Neutrophil (primary cell): ENCODE results near the gene NUMB.

ENCODE experiments used
- H3K27ac ChIP-seq: fragments of 200-600 bp; sonication (generic); 2 replicates; pipeline ENCODE4 v1.5.1; 2016; ENCODE audit warnings: mild to moderate bottlenecking, moderate library complexity
- H3K27me3 ChIP-seq: fragments of 200-600 bp; sonication (generic); 2 replicates; pipeline ENCODE4 v1.6.0; 2016; ENCODE audit warnings: mild to moderate bottlenecking
- H3K36me3 ChIP-seq: fragments of 200-600 bp; sonication (generic); 2 replicates; pipeline ENCODE4 v1.5.1; 2017
- H3K4me1 ChIP-seq, 2 experiments: fragments of 200-600 bp in 1 of 2; sonication (generic) in 1 of 2; 1 replicate in 1 of 2; 2 replicates in 1 of 2; pipeline versions ENCODE4 v1.5.1 to v1.6.1; 2013 to 2016; ENCODE audit warnings: low read depth in 1 of 2, low read length in 1 of 2, mild to moderate bottlenecking in 1 of 2, moderate library complexity in 1 of 2; ENCODE audit not compliant: control insufficient read depth in 1 of 2, insufficient read depth in 1 of 2
- H3K4me3 ChIP-seq, 2 experiments: fragments of 200-600 bp in 1 of 2; sonication (generic) in 1 of 2; 1 replicate in 1 of 2; 2 replicates in 1 of 2; pipeline ENCODE4 v1.5.1; 2013 to 2016; ENCODE audit warnings: low read depth in 1 of 2, low read length in 1 of 2, mild to moderate bottlenecking in 1 of 2, moderate library complexity in 1 of 2
- H3K9me3 ChIP-seq: fragments of 200-600 bp; sonication (generic); 2 replicates; pipeline ENCODE4 v1.5.1; 2016
- CTCF ChIP-seq: fragments of 200-600 bp; sonication (generic); IDR thresholded peaks from 2 replicates; pipeline ENCODE4 v1.5.1; 2016; ENCODE audit warnings: antibody characterized with exemption

The NUMB gene

DNA sequence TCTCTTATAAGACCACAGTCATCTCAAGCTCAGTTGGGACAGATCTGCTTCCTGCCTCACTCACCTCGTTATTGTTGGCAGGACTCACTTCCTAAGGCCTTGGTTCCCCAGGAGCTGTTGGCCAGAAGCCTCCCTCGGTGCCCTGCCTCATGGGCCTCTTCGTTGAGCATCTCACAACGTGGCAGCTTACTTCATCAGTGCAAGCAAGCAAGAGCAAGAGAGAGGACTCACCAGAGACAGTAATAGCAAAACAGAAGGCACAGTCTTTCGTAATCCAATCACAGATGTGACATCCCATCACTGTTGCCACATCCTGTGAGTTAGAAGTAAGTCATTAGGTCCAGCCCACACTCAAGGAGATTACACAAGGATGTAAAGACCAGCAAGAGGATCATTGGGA is 5.1 kb upstream of the NUMB start:
- peaks cover 87 to 99% of the 10 kb centered on the region in 2 experiments for H3K4me1 ChIP-seq
- TF ChIP-seq CTCF: peak; percentile 17
- H3K4me3 ChIP-seq: peak overlapping the region; percentile 85 to 88
- H3K36me3 ChIP-seq: peaks cover 35% of the 10 kb centered on the region
- H3K9me3 ChIP-seq: no peaks in the 10 kb centered on the region
- H3K27me3 ChIP-seq: no peaks in the 10 kb centered on the region
- peak overlapping the region; percentile 99 for H3K27ac ChIP-seq

DNA sequence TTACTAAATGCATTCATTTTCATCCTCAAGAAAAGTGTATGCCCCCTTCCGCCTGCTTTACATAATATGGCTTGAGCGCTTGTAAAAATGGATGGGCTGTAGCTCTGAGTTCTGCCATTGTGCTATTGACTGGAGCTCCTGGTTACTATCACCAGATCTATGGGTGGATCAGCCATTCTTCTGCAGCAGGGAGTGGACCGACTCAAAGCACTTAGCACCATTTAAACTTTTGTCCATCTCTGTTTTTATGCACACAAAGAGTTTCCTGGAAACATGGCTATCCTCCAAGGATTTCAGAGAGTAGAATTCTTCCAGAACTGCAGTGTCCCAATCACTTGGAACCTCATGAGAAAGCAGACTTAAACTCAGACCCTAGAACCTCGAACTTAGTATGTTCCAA is 4.5 kb upstream of the NUMB start:
- Histone ChIP-seq H3K27ac (peak overlapping the region; percentile 99), H3K4me3 (peak overlapping the region; percentile 85 to 88), H3K36me3 (peaks cover 36% of the 10 kb centered on the region), H3K9me3 (no peaks in the 10 kb centered on the region), H3K27me3 (no peaks in the 10 kb centered on the region), H3K4me1 (peaks cover 81 to 93% of the 10 kb centered on the region in 2 experiments)
- TF ChIP-seq CTCF: no peak

GRCh38 chr14:73462048-73462715 is 3.8 kb upstream of the NUMB start:
- Histone ChIP-seq H3K4me1 (peaks cover 75 to 88% of the 10 kb centered on the region in 2 experiments), H3K36me3 (peaks cover 36% of the 10 kb centered on the region), H3K27ac (peak overlapping the region; percentile 99), H3K9me3 (no peaks in the 10 kb centered on the region), H3K27me3 (no peaks in the 10 kb centered on the region), H3K4me3 (peak overlapping the region; percentile 85 to 88)
- TF ChIP-seq CTCF: no peak

- peak overlapping the region; percentile 99 for H3K27ac ChIP-seq
Measured at GRCh38 chr14:73461478-73462047, 3.2 kb upstream of the NUMB start.

GRCh38 chr14:73460691-73461127 is 2.4 kb upstream of the NUMB start:
- Histone ChIP-seq H3K27me3 (no peaks in the 10 kb centered on the region), H3K9me3 (no peaks in the 10 kb centered on the region), H3K4me1 (peaks cover 72 to 88% of the 10 kb centered on the region in 2 experiments), H3K27ac (no peak overlapping the region), H3K4me3 (peak overlapping the region; percentile 85 to 88), H3K36me3 (peaks cover 36% of the 10 kb centered on the region)
- TF ChIP-seq CTCF: no peak

More at GRCh38 chr14:73461478-73462047, 3.2 kb upstream of the NUMB start:
- no peaks in the 10 kb centered on the region for H3K9me3 ChIP-seq
- H3K36me3 ChIP-seq: peaks cover 36% of the 10 kb centered on the region
- peaks cover 72 to 88% of the 10 kb centered on the region in 2 experiments for H3K4me1 ChIP-seq
- TF ChIP-seq CTCF: no peak
- H3K4me3 ChIP-seq: peak overlapping the region; percentile 85 to 88
- H3K27me3 ChIP-seq: no peaks in the 10 kb centered on the region
